ENCODE results near the gene VKORC1L1.
"Not testable (repeated sequence)": the region's sequence is repeated elsewhere in the genome, so short reads cannot be mapped to it uniquely, and the experiment has no call there.

- not testable (repeated sequence) for TF ChIP-seq FOXK2 (IDR thresholded peaks at IDR 0.05); TARDBP (IDR thresholded peaks at IDR 0.05); FOXA1 (IDR thresholded peaks at IDR 0.05); FOXM1 (IDR thresholded peaks at IDR 0.05; ENCODE audit: borderline replicate concordance); BHLHE40 (IDR thresholded peaks at IDR 0.05; ENCODE audit: borderline replicate concordance)
Observed at GRCh38 chr7:65888434-65889156, 15.7 kb downstream of the VKORC1L1 start.

All from HEK293T (cell line).